HCT116 (cell line): Measurements from ENCODE around the gene SUPT6H. TPM values are rescaled to one million over a fixed set of nuclear protein-coding genes. Genes with fewer than 3 reads are reported as not detected.

Experiments used
- ATAC-seq: fragments of 200-7000 bp; cut with Tn5 transposase; 2 replicates; pipeline ENCODE4 v1.9.1; 2020; ENCODE audit warnings: mild to moderate bottlenecking, moderate library complexity
- BruUV-seq: library from RNA; stranded (reverse); fragments of 400-500 nt; replicated peaks from 2 replicates; lab custom pipeline; 2021; lab: Mats Ljungman, UMichigan
- CTCF ChIA-PET: fragments of 300-600 bp; sonication (Branson Sonifier 250); formaldehyde crosslinking; loops from one replicate; lab custom pipeline; 2021; ENCODE audit warnings: antibody characterized with exemption; lab: Charles Lee
- POLR2A ChIA-PET: fragments of 300-600, 350-600 bp; sonication (Branson Sonifier 250); formaldehyde crosslinking; loops from one replicate; lab custom pipeline; 2021; ENCODE audit warnings: antibody characterized with exemption; lab: Charles Lee
- RAD21 ChIA-PET, 2 experiments: fragments of 300-600 bp; sonication (Branson Sonifier 250); formaldehyde crosslinking; loops; one replicate each; lab custom pipeline; 2023; ENCODE audit warnings: low total read pairs in 2 of 2; ENCODE audit not compliant: uncharacterized antibody in 2 of 2, unreplicated experiment in 2 of 2, low non-redundant PET in 1 of 2; lab: Charles Lee
- DNase-seq: peaks from one replicate; pipeline ENCODE4 v3.0.0-alpha.2; 2010; ENCODE audit warnings: low read depth, low spot score
- H2AFZ ChIP-seq: fragments of 200-600 bp; shearing (Covaris generic), sonication (generic); 2 replicates; pipeline ENCODE4 v1.6.1; 2017; ENCODE audit warnings: low read depth, mixed run types, mixed read lengths, antibody characterized with exemption, low read length; ENCODE audit not compliant: poor library complexity, severe bottlenecking
- H3K27ac ChIP-seq: 2 replicates; pipeline ENCODE4 v1.5.1; 2012; ENCODE audit warnings: low read depth, low read length
- H3K27me3 ChIP-seq: fragments of 200-600 bp; sonication (generic); 2 replicates; pipeline ENCODE4 v1.6.1; 2016; ENCODE audit warnings: mixed run types, low read length, mixed read lengths; ENCODE audit not compliant: insufficient read depth
- H3K36me3 ChIP-seq, 2 experiments: fragments of 200-500 bp in 1 of 2; fragments of 200-600 bp in 1 of 2; sonication (Bioruptor generic) in 1 of 2; sonication (generic) in 1 of 2; 2 replicates each; pipeline versions ENCODE4 v1.5.1 to v1.6.1; 2014 to 2016; ENCODE audit warnings: low read length in 2 of 2, inconsistent platforms in 1 of 2, mixed read lengths in 1 of 2, mixed run types in 1 of 2; ENCODE audit not compliant: insufficient read depth in 2 of 2, control insufficient read depth in 1 of 2
- H3K4me1 ChIP-seq, 2 experiments: fragments of 200-600 bp in 1 of 2; sonication (generic) in 1 of 2; 2 replicates each; pipeline versions ENCODE4 v1.5.1 to v1.6.1; 2012 to 2017; ENCODE audit warnings: low read length in 2 of 2, inconsistent platforms in 1 of 2, mild to moderate bottlenecking in 1 of 2, mixed read lengths in 1 of 2, mixed run types in 1 of 2, moderate library complexity in 1 of 2; ENCODE audit not compliant: insufficient read depth in 2 of 2, control insufficient read depth in 1 of 2
- H3K4me2 ChIP-seq: fragments of 200-600 bp; sonication (generic); 2 replicates; pipeline ENCODE4 v1.6.1; 2017; ENCODE audit warnings: mixed run types, low read length, mixed read lengths
- H3K4me3 ChIP-seq, 2 experiments: fragments of 200-600 bp in 1 of 2; sonication (generic) in 1 of 2; replicated peaks in 1 of 2; 2 replicates each; pipeline ENCODE4 v1.5.1; 2011 to 2016; ENCODE audit warnings: low read length in 2 of 2, control low read depth in 1 of 2, low read depth in 1 of 2, mild to moderate bottlenecking in 1 of 2, mixed read lengths in 1 of 2, mixed run types in 1 of 2
- H3K79me2 ChIP-seq: fragments of 200-600 bp; sonication (generic); 2 replicates; pipeline ENCODE4 v1.6.1; 2017; ENCODE audit warnings: mild to moderate bottlenecking, mixed run types, low read length, moderate library complexity, mixed read lengths; ENCODE audit not compliant: insufficient read depth
- H3K9ac ChIP-seq: fragments of 200-600 bp; sonication (generic); 2 replicates; pipeline ENCODE4 v1.6.1; 2016; ENCODE audit warnings: low read length, mixed read lengths
- H3K9me2 ChIP-seq: fragments of 200-600 bp; sonication (generic), shearing (Covaris generic); 2 replicates; pipeline ENCODE4 v1.6.1; 2017; ENCODE audit warnings: mixed run types, mild to moderate bottlenecking, moderate library complexity; ENCODE audit not compliant: insufficient read depth
- H3K9me3 ChIP-seq, 2 experiments: fragments of 200-500 bp in 1 of 2; fragments of 200-600 bp in 1 of 2; sonication (Bioruptor generic) in 1 of 2; sonication (generic) in 1 of 2; 2 replicates each; pipeline ENCODE4 v1.6.1; 2014 to 2017; ENCODE audit warnings: low read length in 2 of 2, mixed read lengths in 2 of 2, inconsistent platforms in 1 of 2, low read depth in 1 of 2, mild to moderate bottlenecking in 1 of 2, mixed run types in 1 of 2, moderate library complexity in 1 of 2; ENCODE audit not compliant: control insufficient read depth in 1 of 2, insufficient read depth in 1 of 2
- H4K20me1 ChIP-seq: fragments of 200-600 bp; sonication (generic), shearing (Covaris generic); 2 replicates; pipeline ENCODE4 v1.6.1; 2017; ENCODE audit warnings: mixed run types, mild to moderate bottlenecking, moderate library complexity; ENCODE audit not compliant: insufficient read depth
- ELF1 ChIP-seq: IDR thresholded peaks from 2 replicates; pipeline ENCODE4 v1.6.1; 2012; ENCODE audit warnings: low read depth, borderline replicate concordance
- EZH2 ChIP-seq: fragments of 200-600 bp; sonication (generic); IDR thresholded peaks from 2 replicates; pipeline ENCODE4 v1.6.1; 2017; ENCODE audit warnings: antibody characterized with exemption, mixed run types
- FOSL1 ChIP-seq: IDR thresholded peaks from 2 replicates; pipeline ENCODE4 v1.6.1; 2012; ENCODE audit warnings: low read depth
- POLR2A ChIP-seq: IDR thresholded peaks from 2 replicates; pipeline ENCODE4 v1.7.0; 2011; ENCODE audit warnings: borderline replicate concordance; ENCODE audit not compliant: insufficient read depth, insufficient read length; ENCODE audit errors: extremely low read depth
- POLR2AphosphoS5 ChIP-seq: IDR thresholded peaks from 2 replicates; pipeline ENCODE4 v1.6.1; 2011; ENCODE audit warnings: mild to moderate bottlenecking, low read depth, low read length, moderate library complexity
- RAD21 ChIP-seq: IDR thresholded peaks from 2 replicates; pipeline ENCODE4 v1.6.1; 2012; ENCODE audit warnings: low read depth, mild to moderate bottlenecking
- SIN3A ChIP-seq: IDR thresholded peaks from 2 replicates; pipeline ENCODE4 v1.6.1; 2012; ENCODE audit warnings: low read depth
- SRF ChIP-seq: IDR thresholded peaks from 2 replicates; pipeline ENCODE4 v1.6.1; 2012; ENCODE audit warnings: low read depth
- TCF7L2 ChIP-seq: IDR thresholded peaks from 2 replicates; pipeline ENCODE4 v1.7.0; 2011; ENCODE audit warnings: borderline replicate concordance, inconsistent platforms; ENCODE audit not compliant: insufficient read depth, insufficient read length; ENCODE audit errors: extremely low read depth
- ZFX ChIP-seq: fragments of 450-650 bp; IDR thresholded peaks from 2 replicates; pipeline ENCODE4 v1.6.1; 2017
- ZNF274 ChIP-seq: fragments of 200-500 bp; sonication (Bioruptor generic); IDR thresholded peaks from 2 replicates; pipeline ENCODE4 v1.6.1; 2014; ENCODE audit warnings: mild to moderate bottlenecking, low read depth, low read length, inconsistent platforms
- intact Hi-C: fragments of 100-400 bp; cut with micrococcal nuclease; formaldehyde crosslinking; loops from 2 replicates; pipeline ENCODE4 v1.10.0; 2022
- total RNA-seq: library from RNA; stranded (reverse); gene quantifications from one replicate; pipeline ENCODE4 v1.2.1, GENCODE V29; 2021; ENCODE audit not compliant: unreplicated experiment

Gene SUPT6H
- total RNA-seq, 1 experiment from 2014 or later: 62.1 TPM

DNA sequence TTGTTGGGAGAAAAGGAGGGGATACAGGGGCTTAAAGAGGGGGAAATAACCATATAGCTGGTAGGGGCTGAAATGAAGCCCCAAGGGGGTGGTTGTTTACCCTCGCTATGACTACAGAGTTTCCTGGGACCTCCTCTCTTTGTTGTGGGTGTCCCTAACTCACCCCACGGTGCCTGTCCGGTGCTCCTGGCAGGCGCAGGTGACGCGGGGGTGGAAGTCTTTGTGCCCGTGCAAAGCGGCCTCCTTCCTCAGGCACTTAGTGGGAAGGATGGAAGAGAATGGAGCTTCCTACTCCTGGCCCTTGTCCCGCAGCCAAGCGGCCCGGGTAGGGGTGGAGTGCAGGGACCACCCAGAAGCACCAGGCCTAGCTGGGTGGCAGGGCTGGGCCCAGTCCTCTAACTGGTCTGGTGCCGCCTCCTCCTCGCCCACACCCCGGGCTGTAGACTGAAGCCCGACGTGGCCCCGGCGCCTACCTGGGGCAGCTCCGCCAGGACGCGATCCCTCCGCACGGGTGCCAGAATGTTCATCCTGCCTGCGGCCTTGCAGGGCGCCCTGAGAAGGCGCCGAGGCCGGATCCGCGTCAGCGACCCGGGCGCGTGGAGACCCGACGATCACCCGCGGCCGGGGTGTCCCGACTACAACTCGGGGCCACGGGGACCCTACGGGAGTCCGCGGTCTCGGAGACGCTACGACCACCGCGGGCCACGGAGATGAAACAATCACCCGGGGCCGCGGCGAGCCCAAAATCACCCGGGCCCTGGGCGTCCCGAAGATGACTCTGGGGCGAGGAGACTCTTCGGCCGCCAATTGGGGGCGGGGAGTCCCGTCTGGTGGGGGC lies 55.0 kb downstream of the SUPT6H start:
- RAD21 ChIA-PET: no interaction called here
- Histone ChIP-seq H3K9me2 (no peaks in the 10 kb centered on the region), H3K9me3 (no peaks in the 10 kb centered on the region), H3K79me2 (peaks cover 22% of the 10 kb centered on the region), H3K36me3 (peaks cover 8 to 18% of the 10 kb centered on the region in 2 experiments; a peak in 3 of 4 replicates), H3K27me3 (no peaks in the 10 kb centered on the region), H3K4me1 (peaks cover 14 to 24% of the 10 kb centered on the region in 2 experiments; a peak in 3 of 4 replicates), H3K27ac (no peak overlapping the region; the same call in 1 of the 2 replicates), H3K9ac (no peak overlapping the region), H4K20me1 (no peaks in the 10 kb centered on the region), H3K4me2 (no peak overlapping the region), H3K4me3 (no peak overlapping the region), H2AFZ (no peak overlapping the region)
- TF ChIP-seq ZFX (peak; percentile 89; the same call in 1 of the 2 replicates), SRF (no peak), ELF1 (no peak), FOSL1 (no peak)
- ATAC-seq: no peak
- CTCF ChIA-PET: no interaction called here
- BruUV-seq: no TSS peak
- DNase-seq: no peak
- POLR2A ChIA-PET: no interaction called here
- intact Hi-C loops: no loop called here

DNA sequence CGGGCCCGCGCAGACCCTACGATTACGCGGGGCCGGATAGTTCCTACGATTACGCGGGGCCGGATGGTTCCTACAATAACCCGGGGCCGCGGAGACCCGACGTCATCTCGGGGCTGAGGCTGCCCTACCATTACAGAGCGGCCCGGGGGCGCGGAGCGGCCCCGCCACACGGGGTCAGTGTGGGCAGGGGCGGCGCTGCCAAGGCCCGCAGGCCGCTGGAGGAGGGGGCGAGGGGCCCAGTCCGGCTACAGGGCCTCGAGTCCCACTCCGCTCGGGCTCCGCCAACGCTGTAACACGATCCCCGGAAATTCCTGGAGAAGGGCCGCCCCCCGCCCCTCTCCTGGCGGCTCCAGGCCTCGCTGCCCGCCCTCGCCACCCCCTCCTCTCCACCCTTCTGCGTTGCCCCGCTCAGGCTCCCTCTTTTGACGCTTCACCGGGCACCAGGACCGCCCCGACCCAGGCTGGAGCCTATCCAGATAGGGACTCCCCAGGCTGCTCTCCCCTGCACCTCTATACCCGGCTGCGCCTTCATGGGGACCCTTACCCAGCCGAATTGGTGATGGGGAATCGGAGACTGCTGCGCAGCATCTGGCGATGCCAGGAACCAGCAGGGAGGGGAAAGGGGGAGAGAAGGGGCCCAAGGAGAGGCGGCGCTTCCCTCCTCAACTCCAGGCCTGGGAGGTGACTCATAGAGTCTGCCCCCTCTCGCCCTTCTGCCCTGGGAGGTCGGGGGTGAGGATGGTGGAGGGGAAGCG lies 55.8 kb downstream of the SUPT6H start, which contains the start of gene RAB34:
Gene RAB34, minus strand, starts transcription at position 291 of the 755 bp plus-strand sequence. CDS start 602 bp downstream, outside the sequence.
- CTCF ChIA-PET: no interaction called here
- peak within 1 kb of the TSS; percentile 98 to 99; a peak in 3 of 4 replicates for H3K4me3 ChIP-seq
- no peak for TF ChIP-seq FOSL1
- no peak for TF ChIP-seq ZNF274
- TF ChIP-seq TCF7L2: peak; percentile 12
- TF ChIP-seq POLR2A: peak; percentile 67
- no peak for TF ChIP-seq SIN3A
- TF ChIP-seq POLR2AphosphoS5: no peak
- TF ChIP-seq EZH2: no peak
- TF ChIP-seq SRF: no peak
- TF ChIP-seq RAD21: no peak
- TF ChIP-seq ZFX: peak; percentile 84; the same call in 1 of the 2 replicates
- TF ChIP-seq, all 23 proteins: peak for 3
- Histone ChIP-seq H3K9ac (peak within 1 kb of the TSS; percentile 21; the same call in 1 of the 2 replicates), H3K9me3 (no peaks in the 10 kb centered on the region), H3K4me1 (peaks cover 22 to 32% of the 10 kb centered on the region in 2 experiments), H3K27ac (peak within 1 kb of the TSS; percentile 89), H3K27me3 (no peaks in the 10 kb centered on the region), H4K20me1 (peaks cover 6% of the 10 kb centered on the region; the same call in 1 of the 2 replicates), H3K9me2 (no peaks in the 10 kb centered on the region), H3K4me2 (peak within 1 kb of the TSS; percentile 77), H3K36me3 (peaks cover 12 to 26% of the 10 kb centered on the region in 2 experiments; a peak in 3 of 4 replicates), H2AFZ (no peak within 1 kb of the TSS), H3K79me2 (peaks cover 30% of the 10 kb centered on the region)
- RAD21 ChIA-PET: no interaction called here
- intact Hi-C loops: loop anchor here (2.0 kb wide), 1 partner anchor 235 kb away; no protein-coding TSS in a partner anchor
- DNase-seq (no peak), ATAC-seq (no peak)
- POLR2A ChIA-PET: no interaction called here
- no TSS peak for BruUV-seq
